Measurements from ENCODE around the gene INPP5E.

Gene INPP5E

GRCh38 chr9:136403915-136404800, 35.5 kb downstream of the INPP5E start:
- no peak for DNase-seq

- DNase-seq = peak; percentile 67
Measured at GRCh38 chr9:136403538-136403914, 36.1 kb downstream of the INPP5E start.

- DNase-seq = no peak
Measured at GRCh38 chr9:136402067-136402466, 37.6 kb downstream of the INPP5E start.

- no peak for DNase-seq
Measured at GRCh38 chr9:136401173-136401922, 38.3 kb downstream of the INPP5E start.

DNA sequence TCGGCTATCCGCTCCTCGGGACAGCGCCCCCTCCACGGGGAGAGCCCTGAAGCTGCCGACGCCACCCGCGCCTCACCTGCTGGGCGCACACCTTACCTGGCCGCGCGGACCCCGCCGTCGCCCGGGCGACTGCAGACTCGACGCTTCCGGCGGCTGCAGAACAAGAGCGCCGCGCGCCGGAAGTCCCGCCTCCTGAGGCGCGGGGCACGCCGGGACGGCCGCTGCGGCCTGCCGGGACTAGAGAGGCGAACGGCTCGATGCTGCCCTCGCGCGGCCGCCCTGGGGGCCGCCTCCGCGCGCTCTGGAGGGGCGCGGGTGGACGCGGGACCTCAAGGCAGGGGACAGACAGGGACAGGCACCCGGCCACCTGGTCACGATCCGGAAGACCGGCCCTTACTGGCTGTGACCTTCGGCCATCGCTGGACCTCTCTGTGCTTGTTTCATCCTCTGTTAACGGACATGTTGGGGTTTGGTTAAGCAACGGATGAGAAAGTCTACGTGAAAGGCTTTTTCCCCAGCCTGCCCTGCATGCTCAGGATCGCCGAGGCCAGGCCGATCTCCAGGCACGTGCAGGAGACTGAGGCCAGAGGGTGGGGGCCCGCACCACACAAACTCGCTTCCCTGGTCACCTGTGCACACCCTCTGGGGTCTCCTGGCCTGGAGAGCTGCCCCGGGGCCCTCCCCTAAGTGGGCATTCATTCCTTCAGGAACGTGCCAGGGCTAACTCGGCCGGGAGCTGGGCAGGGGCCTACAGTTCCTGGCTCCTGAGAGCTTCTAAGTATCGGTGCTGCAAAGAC, 39.4 kb downstream of the INPP5E start, which contains the start of gene SNAPC4:
TSS of gene SNAPC4 (minus strand) at position 133 of the 797 bp plus-strand sequence. CDS start 1,742 bp downstream, outside the sequence.
- peak; percentile 83 for DNase-seq

- peak; percentile 25 for DNase-seq
Measured at GRCh38 chr9:136399176-136400037, 40.2 kb downstream of the INPP5E start.

DNA sequence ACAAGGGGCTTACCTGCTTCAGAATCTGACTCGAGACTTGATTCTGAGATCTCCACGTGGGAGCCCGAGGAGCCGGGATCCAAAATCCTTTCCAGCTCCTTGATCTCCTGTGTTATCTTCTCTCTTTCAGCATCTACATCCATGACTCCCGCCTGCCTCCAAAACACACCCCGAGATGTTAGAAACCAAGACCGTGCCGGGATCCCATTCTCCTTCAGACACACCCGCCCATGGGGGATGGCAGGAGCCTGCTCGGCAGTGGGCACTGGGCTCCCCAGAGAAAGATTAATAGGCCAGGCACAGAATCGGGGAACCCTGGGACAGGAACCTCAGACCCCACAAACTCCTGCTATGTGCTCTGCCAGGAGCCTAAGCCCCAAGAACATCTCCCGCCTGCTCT, 41.4 kb downstream of the INPP5E start:
- DNase-seq = no peak

DNA sequence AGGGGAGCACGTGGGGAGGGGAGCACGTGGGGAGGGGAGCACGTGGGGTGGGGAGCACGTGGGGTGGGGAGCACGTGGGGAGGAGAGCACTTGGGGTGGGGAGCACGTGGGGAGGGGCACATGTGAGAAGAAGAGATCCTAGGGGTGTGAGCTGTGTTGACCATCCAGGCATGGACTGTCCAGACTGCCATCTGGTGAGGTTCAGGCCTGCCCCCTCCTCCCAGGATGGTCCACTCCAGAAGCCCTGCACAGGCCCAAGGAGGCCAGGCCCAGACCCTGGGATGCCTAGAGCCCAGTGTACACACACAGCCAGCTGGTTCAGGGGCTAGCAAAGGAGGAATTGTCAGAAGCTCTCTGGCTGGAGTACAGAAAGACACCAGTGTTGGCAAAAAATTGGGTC, 42.0 kb downstream of the INPP5E start:
- DNase-seq = no peak

- DNase-seq = no peak
Measured at GRCh38 chr9:136396219-136396515, 43.5 kb downstream of the INPP5E start.

DNA sequence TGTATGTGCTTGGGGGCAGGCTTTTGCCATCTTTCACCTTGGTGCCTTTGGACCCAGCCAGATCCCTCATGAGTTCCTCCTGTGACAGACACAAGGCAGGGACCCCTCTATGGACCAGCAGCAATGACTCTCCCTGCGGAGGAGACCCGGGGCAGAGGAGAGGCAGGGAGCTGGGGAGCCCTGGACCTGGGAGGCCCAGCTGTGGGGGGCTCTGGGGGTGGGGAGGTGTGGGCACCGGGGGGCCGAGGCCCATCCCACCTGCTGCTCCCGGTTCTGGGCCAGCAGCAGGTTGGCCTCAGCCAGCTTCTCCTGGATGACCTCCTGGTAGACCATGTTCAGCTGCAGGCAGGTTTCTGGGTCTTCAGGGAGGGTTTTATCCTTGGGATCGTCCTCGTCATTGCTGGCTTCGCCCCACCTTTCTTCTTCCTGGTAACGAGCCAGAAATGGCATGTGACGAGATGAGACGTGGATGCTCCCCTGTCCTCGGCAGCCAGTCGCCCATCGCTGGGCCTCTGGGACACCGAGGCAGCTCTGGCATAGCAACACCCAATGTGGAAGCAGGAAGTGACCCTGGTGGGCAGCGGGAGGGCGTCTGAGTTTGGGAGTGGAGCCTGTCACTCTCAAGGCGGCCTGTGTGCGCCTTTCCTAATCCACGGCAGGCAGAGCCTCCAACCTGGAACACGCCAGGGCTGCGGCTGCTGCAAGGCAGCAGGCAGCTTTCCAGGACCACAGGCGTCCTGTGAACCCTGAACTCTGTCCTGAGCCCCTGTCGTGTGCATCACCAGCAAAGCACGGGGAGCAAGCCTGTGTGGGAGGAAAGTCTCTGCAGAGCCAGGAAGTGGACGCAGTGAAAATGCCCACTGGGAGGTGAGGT, 44.1 kb downstream of the INPP5E start:
- no peak for DNase-seq

GRCh38 chr9:136395020-136395340, 44.7 kb downstream of the INPP5E start:
- DNase-seq = no peak

GRCh38 chr9:136394312-136395019, 45.2 kb downstream of the INPP5E start:
- no peak for DNase-seq

DNA sequence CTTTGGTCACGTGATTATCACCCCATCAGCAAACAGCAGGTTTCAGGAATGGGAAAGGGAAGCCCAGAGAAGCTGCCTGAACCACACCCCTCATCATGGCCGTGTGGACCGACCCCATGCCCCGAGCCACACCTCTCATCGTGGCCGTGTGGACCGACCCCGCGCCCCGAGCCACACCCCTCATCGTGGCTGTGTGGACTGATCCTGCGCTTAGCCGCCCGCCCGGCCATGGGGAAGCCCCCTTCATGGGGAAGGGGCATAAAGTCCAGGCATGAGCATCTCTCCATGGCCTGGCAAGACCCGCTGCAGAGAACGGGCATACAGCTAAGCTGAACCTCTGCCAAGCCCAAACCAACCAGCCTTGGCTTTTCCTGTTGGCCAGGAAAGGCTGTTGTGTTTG, 46.1 kb downstream of the INPP5E start:
- DNase-seq = no peak

DNA sequence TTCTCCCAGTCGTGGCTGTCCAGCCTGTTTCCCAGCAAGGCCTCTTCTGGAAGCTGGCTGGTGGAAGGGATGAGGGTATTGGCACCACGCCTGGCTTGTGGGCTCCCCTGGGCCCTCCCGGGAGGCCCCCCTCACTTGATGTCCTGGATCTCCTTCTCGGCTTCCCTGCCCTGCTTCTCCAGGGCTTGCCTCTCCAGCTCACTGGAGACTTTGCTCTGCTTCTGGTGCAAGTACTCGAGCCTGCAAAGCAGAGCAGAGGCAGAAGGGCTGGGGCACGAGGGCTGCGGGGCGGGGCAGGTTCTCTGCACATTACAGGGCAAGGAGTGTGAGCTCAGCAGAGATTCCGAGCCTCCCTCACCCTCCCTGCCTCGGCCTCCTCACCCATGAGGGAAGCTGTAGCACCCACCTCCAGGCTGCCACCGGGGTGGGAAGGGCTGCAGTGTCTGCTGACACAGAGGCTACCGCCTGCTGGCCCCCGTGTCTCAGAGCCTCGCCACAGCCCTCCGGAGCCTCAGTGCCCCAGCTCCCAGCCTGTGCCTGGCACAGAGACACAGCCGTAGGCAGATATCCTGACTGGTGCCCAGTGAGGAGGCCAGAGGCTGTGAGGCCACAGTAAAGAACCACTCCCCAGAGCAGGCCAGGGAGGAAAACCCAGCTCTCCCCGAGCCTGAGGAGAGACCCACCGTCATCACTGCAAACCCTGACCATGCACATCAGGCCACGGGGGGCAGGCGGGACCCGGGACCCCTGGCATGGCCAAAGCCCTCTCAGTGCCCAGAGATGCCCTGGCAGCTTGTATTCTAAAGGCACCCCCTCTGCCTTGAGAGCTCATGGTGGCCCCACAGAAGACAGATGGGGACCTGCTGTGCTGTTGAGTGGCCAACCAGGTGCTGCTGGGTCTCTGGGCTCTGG, 46.9 kb downstream of the INPP5E start:
- no peak for DNase-seq

DNA sequence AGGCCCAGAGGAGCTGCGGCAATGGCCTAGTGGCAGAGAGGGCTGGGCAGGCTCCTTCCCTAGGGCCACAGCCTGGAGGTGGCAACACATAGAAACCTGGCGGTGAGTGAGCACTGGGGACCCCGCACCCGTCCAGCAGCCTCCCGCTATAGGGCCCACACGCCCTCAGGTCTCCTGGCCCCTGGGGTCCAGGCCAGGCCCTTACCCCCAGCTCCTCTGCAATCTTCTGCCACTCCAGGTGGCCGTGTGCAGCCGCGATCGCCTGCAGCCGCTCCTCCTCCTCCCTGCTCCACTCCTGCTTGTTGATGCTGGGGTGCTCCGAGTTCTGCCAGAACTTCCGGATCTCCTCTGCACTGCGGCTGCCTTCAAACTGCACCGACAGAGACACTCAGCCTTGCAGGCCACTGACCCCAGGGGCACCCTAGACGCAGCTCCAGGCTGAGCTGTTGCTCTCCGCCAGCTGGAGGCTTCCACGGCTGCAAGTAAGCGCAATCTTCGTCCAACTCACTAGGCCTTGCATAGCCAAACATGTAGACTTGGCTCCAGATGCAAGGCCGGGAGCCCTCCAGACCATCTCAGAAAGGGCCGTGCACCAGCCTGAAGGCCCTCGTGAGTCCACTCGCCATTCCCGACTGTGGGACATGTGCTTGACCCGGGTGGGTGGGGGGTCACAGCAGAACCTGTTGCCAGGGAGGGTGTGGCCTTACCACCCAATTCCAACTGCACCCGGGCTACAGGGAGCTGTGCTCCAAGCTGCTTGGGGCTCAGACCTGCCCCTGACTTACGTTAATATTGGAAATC, 47.7 kb downstream of the INPP5E start:
- DNase-seq = no peak

GRCh38 chr9:136389396-136389795, 50.2 kb downstream of the INPP5E start:
- no peak for DNase-seq

DNA sequence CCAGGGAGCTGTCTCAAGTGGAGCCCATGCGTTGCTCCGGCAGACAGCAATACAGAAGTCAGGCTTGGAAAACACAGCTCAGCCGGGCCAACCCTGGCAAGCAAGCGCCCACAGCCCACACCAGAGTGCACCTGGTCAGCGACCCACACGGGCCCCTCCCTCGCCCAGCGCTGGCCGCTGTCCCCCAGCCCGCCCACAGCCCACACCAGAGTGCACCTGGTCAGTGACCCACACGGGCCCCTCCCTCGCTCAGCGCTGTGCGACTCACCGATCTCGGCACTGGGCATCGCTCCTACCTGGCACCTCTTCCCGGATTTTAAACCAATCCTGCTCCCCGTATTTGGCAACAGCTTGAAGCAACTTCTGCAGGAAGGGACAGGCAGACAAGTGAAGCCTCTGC, 52.4 kb downstream of the INPP5E start:
- no peak for DNase-seq

GRCh38 chr9:136386018-136386417, 53.6 kb downstream of the INPP5E start:
- no peak for DNase-seq

- DNase-seq = peak; percentile 27
Measured at GRCh38 chr9:136385015-136385414, 54.6 kb downstream of the INPP5E start.

All from activated CD4-positive, alpha-beta T cell treated with anti-CD3 and anti-CD28 coated beads, Interleukin-2, amount 50 U/mL, for 1 hour (primary cell).